Activated CD4-positive, alpha-beta T cell treated with anti-CD3 and anti-CD28 coated beads for 24 hours (primary cell): ENCODE results near the gene PHACTR2.
"Not testable (repeated sequence)": the region's sequence is repeated elsewhere in the genome, so short reads cannot be mapped to it uniquely, and the experiment has no call there.

Source experiments
- DNase-seq, 2 donors: peaks; one replicate each; pipeline ENCODE4 v3.0.0-alpha.2; 2020; ENCODE audit warnings: low read depth in 2 of 2

The PHACTR2 gene

DNA sequence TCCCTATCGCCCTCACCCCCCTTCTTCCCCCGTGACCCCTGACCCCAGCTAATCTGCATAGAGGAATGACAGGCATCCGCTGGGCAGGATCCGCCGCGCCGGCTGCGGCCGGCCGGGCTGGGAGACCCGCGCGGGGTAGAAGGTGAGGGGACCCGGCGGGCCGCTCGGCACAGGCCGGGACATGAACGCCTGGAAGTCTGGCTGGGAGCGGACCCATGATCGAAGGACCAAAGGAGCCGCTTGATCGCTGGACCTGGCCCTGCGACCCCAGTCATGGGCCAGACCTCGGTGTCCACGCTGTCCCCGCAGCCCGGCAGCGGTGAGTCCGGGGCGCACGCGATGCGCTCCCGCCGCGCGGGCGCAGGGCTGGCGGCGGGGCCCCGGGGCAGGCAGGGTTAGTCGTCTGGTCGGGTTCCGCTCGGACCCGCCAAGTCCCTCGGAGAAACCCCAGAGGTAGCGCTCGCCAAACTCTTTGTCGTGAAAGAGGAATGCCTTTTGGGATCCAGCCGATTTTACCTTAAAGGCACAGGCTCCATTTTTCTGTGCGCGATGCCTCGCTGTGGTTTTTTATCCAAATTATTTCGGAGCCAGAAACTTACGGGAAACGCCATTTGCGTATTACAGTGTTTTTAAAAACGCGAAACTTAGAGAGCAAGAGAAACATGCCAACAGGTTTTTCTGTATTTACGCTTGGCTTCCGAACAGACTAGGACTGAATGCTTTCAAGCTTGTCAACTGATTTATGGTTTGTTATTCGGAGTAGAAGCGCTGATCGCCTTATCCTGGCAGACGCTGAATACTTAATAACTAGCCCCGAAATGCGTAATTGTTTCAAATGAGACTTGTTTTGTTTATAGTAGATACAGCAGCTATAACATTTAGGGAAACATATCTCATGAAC lies at the start of gene PHACTR2:
TSS of gene PHACTR2 (plus strand) at position 75 of the 901 bp plus-strand sequence. CDS start at position 274, 199 bp downstream.
- DNase-seq: peak; percentile 30 to 38

GRCh38 chr6:143629104-143630080 lies 48.4 kb upstream of the PHACTR2 start:
- DNase-seq: no peak

DNA sequence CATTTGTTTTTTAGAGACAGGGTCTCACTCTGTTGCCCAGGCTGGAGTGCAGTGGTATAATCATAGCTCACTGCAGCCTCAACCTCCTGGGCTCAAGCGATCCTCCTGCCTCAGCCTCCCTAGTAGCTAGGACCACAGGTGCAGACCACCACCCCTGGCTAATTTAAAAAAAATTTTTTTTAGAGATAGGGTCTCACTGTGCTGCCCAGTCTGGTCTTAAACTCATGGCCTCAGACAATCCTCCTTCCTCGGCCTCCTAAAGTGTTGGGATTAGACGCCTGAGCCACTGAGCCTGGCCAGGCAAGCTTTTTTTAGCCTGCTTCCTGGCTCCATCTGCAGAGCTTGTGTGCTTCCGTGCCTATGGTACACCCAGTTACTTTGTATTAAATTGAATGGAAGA lies 46.6 kb upstream of the PHACTR2 start:
- not testable (repeated sequence) for DNase-seq

GRCh38 chr6:143632894-143633293 lies 44.9 kb upstream of the PHACTR2 start:
- DNase-seq: no peak

GRCh38 chr6:143634486-143634885 lies 43.3 kb upstream of the PHACTR2 start:
- DNase-seq: no peak

DNA sequence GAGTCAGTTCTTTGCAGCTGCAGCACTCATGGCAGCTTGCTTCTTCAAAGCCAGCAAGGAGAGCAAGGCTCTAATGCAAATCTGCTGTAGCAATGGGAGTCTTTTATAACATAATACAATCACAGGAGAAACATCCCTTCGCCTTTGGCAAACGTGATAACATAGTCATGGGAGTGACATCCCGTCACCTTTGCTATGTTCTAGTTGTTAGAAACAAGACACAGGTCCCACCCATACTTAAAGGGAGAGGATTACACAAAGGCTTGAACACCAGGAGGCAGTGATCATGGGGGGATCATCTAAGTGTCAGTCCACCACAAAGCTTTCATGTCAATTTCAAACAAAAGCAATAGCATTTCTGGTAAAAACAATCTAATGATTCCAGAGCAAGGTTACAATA lies 40.1 kb upstream of the PHACTR2 start:
- no peak for DNase-seq

DNA sequence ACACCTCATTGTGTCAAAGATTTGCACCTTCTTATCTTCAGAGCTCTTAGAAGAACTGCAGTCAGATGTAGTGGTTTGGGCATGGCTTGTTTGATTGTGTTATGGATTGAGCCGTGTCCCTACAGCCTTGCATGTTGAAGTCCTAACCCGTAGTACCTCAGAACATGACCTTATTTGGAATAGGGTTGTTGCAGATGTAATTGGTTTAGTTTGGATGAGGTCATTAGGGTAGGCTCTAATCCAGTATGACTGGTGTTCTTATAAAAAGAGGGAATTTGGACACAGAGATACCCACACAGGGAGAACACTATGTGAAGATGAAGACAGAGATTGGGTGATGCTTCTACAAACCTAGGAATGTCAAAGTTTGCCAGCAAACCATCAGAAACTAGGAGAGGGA lies 35.4 kb upstream of the PHACTR2 start:
- no peak for DNase-seq

GRCh38 chr6:143647191-143647590 lies 30.6 kb upstream of the PHACTR2 start:
- DNase-seq: no peak

DNA sequence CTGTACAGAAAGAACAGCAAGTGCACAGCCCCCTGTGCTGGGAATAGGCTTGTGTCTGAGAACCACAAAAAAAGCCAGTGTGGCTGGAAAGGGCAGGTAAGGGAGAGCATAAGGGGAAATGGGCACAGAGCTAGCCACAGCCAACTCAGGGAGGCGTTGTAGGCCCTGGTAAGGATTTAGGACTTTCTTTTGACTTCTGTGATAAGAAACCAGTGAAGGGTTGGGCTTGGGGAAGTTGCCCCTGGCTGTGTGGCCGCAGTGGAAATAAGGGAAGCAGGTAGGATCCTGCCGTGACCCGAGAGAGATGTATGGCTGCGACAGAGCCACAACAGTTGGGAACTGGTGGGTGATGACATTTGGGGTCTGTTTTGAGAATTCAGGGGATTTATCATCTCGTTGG lies 30.0 kb upstream of the PHACTR2 start:
- DNase-seq: no peak

DNA sequence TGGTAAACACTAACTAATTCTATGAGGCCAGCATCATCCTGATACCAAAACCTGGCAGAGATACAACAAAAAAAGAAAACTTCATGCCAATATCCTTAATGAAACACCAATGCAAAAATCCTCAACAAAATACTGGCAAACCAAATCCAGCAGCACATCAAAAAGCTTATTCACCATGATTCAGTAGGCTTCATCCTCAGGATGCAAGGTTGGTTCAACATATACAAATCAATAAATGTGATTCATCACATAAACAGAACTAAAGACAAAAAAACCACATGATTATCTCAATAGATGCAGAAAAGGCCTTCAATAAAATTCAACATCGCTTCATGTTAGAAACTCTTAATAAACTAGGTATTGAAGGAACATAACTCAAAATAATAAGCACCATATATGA lies 28.4 kb upstream of the PHACTR2 start:
- DNase-seq: not testable (repeated sequence)

DNA sequence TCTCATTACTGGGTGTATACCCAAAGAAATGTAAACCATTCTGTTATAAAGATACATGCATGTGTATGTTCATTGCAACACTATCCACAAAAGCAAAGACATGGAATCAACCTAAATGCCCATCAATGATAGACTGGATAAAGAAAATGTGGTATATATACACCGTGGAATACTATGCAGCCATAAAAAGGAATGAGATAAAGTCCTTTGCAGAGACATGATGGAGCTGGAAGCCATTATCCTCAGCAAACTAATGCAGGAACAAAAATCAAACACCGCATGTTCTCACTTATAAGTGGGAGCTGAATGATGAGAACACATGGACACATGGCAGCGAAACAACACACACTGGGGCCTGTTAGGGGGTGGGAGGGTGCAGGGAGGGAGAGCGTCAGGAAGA lies 26.4 kb upstream of the PHACTR2 start:
- DNase-seq: not testable (repeated sequence)

DNA sequence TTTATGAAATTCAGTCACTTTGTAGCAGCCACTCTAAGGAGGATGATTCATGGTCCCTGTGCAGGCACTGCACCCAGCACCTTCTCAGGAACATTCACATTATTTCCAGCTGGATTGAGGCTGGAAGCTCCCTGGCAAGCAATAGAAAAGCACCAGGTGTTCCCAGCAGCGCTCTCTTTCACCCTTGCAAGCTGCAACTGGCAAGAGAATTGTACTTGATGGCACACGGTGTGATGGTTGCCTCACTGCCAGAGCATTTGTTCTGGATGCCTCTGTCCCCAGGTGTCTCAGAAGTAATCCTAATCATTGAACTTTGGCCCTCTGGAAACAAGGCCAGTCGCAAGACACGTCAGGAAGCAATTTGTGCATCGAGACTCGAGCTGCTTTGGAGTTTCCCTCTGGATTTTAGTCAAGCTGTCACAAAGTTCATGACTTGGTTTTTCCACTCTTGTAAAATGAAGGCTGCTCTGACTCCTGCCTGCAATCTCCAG lies 24.9 kb upstream of the PHACTR2 start:
- no peak for DNase-seq

DNA sequence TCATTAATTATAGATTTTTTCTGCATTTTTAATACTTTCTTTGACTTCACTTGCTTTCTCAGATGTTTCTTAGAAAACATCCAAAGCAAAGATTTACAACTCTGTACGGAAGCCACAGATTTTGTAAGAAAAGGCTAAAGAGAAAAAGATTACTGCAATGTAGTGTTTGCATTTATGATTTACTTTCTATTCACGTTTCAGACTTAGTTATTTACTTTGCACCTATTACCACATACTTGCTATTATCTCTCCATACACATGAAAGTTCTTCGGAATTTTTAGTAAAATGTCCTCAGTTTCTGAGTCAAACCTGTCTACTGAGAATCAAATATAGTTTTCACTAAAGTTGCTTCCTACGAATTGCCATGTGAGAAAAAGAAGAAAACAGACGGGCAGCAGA lies 22.2 kb upstream of the PHACTR2 start:
- DNase-seq: no peak

GRCh38 chr6:143656026-143656425 lies 21.7 kb upstream of the PHACTR2 start:
- DNase-seq: no peak

DNA sequence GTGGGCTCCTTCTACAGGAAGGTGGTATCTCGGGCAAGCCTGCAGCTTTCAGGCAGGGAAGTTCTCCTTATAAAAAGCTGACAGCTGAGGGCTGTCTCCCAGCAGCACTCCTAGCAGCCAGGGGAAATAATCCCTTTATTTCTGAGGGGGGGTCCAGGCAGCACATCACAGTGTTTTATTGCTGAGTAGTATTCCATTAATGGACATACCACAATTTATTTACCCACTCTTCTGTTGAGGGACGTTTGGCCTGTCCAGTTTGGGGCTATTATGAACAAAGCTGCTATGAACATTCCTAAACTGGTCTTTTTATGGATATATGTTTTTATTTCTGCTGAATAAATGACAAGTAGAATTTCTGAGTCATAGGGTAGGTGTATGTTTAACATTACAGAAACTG lies 20.0 kb upstream of the PHACTR2 start:
- DNase-seq: no peak

GRCh38 chr6:143660170-143660569 lies 17.6 kb upstream of the PHACTR2 start:
- DNase-seq: not testable (repeated sequence)

- DNase-seq: no peak
Observed at GRCh38 chr6:143664171-143664570, 13.6 kb upstream of the PHACTR2 start.

- DNase-seq: not testable (repeated sequence)
Observed at GRCh38 chr6:143666007-143666406, 11.8 kb upstream of the PHACTR2 start.

DNA sequence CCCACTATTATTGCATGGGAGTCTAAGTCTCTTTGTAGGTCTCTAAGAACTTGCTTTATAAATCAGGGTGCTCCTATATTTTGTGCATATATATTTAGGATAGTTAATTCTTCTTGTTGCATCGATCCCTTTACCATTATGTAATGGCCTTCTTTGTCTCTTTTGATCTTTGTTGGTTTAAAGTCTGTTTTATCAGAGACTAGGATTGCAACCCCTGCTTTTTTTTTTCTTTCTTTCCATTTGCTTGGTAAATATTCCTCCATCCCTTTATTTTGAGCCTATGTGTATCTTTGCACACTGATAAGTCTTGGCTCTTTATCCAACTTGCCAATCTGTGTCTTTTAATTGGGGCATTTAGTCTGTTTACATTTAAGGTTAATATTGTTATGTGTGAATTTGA lies 8.3 kb upstream of the PHACTR2 start:
- DNase-seq: not testable (repeated sequence)

GRCh38 chr6:143673669-143674068 lies 4.1 kb upstream of the PHACTR2 start:
- DNase-seq: no peak

DNA sequence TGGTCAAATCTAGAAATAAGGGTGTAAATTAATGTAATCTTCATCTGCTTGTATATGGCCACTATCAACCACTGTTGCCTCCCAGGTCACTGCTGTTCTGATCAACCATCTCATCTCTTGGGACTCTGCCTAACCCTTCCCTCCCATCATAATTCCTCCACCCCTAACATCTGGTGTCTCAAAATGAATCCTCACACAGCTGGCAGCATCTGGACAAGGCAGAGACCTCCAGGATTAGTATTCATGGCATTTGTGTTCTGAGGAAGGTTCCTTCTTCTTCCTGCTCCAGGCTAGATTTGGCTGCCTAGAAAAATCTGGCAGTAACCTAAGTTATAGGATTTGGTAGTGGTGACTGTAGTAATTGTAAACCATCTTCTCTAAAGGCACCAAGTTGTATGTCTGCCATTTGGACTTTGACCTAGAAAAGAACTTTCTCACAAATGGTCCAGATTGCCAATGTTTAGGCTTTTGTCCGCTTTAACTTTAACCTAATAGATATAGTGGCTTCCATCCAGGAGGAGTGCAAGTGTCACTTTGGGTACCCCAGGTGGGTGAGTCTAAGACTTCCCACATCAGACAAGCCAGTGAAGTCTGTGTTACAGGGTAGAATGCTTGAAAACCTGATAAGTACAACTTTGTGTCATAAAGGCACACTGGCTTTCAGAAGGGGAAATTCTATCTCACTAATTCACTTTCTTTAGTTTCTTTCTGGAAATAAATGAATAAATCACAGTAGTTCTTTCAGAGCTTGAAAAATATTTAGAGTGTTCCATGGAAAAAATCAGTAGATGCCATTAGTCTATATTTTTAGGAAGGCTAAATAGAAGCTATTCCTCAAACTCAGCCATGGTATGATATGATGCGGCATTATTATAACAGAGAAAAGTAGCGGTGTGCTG lies 3.0 kb upstream of the PHACTR2 start:
- no peak for DNase-seq
